Central memory CD4-positive, alpha-beta T cell (primary cell): ENCODE data around the gene KCTD13.
"Not testable (repeated sequence)": the region's sequence is repeated elsewhere in the genome, so short reads cannot be mapped to it uniquely, and the experiment has no call there.

ENCODE experiments used
- DNase-seq: peaks from one replicate; pipeline ENCODE4 v3.0.0; 2022

KCTD13 gene

DNA sequence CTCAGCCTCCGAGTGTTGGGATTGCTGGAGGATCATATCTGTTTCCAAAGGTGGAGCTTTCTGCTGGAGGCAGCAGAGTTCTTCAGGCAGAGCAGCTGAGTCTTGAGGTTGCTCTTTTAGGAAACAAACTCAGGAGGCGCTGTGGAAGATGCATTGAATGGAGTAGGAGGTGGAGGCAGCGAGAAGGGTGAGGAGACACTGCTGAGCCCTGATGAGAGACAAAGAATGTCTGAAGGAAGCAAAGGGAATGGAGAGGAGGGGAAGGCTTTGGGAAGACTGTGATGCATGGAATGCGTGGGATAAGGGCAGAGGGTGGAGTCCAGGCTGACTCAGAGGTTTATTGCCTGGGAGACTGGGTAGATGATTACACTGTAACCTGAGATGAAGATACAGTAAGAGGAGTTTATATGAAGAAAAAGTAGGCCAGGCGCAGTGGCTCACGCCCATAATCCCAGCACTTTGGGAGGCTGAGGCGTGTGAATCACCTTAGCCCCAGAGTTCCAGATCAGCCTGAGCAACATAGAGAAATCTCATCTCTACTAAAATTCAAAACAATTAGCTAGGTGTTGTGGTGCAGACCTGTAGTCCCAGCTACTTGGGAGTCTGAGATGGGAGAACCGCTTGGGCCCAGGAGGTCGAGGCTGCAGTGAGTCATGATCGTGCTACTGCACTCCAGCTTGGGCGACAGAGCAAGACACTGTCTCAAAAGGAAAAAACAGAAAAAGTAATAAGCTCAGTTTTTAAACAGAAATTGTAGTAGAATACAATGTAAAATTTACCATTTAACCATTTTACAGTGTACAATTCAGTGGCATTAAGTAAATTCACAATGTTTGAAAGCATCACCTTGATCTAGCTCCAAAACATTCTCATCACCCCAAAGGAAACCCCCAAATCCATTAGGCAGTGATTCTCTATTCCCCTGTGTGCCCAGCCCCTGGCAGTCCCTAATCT, 18.1 kb upstream of the KCTD13 start:
- no peak for DNase-seq

- no peak for DNase-seq
These were observed 14.6 kb upstream of the KCTD13 start for GRCh38 chr16:29940656-29941055.

GRCh38 chr16:29931750-29932149, 5.7 kb upstream of the KCTD13 start:
- not testable (repeated sequence) for DNase-seq

GRCh38 chr16:29927070-29927905, 1.3 kb upstream of the KCTD13 start:
- no peak for DNase-seq

DNA sequence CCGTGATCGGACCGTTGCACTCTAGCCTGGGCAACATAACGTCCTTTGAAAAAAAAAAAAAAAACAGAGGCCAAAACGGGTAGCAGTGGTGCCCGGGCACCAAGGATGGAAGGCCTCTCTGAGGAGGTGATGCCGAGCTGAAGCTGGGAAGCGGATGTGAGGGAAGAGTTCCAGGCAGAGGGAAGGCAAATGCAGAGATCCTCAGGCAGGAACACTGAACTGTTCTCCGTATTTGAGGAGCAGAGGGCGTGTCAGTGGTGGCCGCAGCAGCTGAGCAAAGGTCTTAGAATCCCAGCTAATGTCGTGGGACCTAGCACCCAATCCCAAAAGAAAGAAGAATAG, 656 bp upstream of the KCTD13 start:
- DNase-seq, result no peak

- no peak for DNase-seq
These were observed 795 bp downstream of the KCTD13 start for GRCh38 chr16:29925105-29925756.

DNA sequence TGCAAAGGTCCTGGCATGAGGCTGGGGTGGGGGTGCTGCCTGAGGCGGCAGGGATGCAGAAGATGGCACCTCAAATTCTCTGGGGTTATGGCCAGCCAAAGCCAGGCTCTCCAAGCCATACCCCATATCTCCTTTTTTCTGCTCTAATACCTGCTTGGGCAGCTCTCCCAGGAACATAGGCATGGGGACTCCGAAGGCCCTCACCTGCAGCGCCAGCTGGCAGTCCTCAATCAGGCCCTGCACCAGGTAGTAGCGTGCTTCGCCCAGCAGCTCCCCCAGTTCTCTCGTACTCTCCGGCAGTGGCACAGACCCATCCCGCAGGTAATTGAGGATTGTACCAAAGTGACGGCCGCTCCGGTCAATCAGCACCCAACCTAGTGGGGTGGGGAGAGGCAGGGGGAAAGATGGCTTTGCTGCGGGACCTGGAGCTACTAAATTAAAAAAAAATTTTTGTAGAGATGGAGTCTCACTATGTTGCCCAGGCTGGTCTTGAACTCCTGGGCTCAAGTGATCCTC, 3.0 kb downstream of the KCTD13 start:
- DNase-seq, result no peak

GRCh38 chr16:29922326-29922725, 3.7 kb downstream of the KCTD13 start:
- no peak for DNase-seq

DNA sequence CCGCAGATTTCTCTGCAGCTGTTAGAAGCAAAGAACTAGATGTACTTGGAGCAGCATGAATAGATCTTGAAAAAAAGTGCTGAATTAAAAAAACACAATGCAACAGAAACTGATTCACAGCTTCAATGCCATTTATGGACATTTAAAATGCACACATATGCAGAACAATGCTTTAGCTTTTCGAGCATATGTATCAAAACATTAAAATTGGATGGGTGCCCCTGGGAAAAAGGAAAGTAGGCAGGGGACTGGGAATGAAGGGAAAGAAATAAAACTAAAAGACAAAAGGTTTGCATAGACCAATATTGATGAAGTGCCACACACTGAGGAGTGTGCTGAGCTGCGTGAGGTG, 5.0 kb downstream of the KCTD13 start:
- no peak for DNase-seq

DNA sequence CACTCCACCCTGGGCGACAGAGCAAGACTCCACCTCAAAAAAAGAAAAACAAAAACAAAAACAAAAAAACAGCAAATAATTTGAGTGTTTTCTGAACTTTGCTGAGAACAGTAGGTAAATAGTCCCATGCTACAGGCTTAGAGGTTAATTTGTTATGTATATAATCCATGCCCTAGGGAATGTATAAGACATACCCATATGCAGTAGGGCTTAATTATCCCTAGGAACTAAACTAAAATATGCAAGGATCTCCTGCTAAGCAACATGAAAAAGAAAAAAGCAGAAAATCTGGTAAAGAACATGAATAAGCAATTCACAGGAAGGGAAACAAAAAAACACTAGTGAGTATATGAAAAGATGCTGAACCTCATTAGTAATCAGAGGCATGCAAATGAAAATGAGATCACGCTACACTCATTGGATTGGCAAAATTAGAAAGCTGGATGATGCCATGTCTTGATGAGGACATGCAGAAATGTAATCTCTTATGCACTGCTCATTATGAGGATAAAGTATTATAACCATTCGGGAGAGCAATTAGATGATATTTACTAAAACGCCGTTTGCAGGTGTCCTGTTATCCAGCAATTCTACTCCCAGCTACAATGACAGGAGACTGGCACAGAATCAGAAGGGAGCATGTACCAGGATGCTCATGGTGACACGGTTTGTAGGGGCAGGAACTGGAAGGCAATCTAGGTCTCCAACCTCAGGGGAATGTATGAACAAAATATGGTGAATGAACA, 5.6 kb downstream of the KCTD13 start:
- DNase-seq, result no peak

- no peak for DNase-seq
These were observed 9.0 kb downstream of the KCTD13 start for GRCh38 chr16:29916979-29917378.

DNA sequence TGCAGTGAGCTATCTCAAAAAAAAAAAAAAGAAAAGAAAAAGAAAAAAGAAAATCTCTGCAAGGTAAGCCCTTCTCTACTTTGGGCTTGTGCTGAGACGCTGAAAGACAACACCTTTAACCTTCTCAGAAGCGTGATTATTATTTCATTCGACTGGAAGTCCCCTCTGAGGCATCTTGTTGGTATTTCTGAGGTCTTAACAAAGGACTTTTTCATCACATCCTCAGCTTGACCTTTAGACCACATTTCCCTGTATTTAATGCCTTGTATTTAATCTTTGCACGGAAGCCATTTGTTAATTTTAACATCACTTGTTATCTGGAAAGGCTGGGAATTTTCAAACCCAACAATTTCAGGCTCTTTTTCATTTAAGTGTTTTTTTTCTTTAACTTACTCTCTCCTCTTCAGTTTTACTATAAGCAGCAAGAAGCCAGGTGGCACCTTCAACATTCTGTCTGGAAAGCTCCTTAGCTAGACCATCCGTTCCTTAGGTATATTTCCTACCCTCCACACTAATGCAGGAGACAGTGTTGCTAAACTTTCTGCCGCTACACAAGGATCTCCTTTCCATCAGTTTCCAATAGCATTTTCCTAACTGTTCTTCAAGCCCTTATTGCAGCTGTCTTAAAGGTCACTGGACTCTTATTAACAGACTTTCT, 10.3 kb downstream of the KCTD13 start:
- DNase-seq, result no peak

DNA sequence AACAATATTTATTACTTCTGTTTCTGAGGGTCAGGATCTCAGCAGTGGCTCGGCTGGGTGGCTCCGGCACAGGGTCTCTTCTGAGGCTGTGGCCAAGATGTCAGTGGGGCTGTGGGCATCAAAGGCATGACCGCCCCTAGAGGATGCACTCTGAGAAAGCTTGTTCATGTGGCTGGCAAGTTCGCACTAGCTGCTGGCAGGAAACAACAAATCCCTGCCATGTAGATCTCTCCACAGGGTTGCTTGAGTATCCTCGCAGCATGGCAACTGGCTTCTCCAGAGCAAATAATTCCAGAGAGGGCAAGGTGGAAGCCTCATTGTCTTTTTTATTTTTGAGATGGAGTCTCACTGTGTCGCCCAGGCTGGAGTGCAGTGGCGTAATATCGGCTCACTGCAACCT, 12.5 kb downstream of the KCTD13 start:
- no peak for DNase-seq

- no peak for DNase-seq
These were observed 13.9 kb downstream of the KCTD13 start for GRCh38 chr16:29912087-29912486.

GRCh38 chr16:29911676-29912010, 14.4 kb downstream of the KCTD13 start:
- no peak for DNase-seq

GRCh38 chr16:29910819-29911675, 15.0 kb downstream of the KCTD13 start:
- DNase-seq, result no peak

- not testable (repeated sequence) for DNase-seq
These were observed 16.2 kb downstream of the KCTD13 start for GRCh38 chr16:29909851-29910250.

DNA sequence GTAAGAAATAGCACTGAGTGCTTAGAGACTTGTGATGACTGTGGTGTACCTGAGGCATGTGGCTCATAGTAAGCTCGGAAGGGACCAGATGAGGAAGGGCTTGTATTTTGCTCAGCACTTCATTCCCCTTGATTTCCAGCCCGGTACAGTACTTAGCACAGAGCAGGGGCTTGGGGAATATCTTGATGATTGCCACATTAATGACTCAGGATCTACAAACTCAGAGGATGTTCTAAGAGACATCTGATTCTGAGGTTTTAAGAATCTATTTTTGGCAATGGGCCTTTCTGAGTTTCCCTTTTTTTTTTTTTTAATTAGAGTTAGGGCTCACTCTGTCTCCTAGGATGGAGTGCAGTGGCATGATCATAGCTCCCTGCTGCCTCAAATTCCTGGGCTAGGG, 16.6 kb downstream of the KCTD13 start:
- DNase-seq, result no peak

DNA sequence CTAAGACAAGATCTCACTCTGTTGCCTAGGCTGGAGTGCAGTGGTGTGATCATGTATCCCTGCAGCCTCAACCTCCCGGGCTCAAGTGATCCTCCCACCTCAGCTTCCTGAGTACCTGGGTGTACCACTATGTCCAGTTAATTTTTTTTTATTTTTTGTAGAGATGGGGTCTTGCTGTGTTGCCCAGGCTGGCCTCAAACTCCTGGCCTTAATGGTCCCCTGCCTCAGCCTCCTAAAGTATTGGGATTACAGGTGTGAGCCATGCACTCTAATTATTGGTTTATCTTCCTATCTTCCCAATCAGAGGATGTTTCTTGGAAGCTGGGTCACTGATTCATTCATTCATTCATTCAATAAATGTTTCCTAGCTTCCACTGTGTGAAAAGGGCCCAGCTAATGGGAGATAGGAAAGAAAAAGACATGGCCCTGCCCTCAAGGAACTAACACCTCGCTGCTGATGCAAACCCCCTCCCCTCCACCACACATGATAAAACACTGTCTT, 17.3 kb downstream of the KCTD13 start:
- DNase-seq, result no peak

DNA sequence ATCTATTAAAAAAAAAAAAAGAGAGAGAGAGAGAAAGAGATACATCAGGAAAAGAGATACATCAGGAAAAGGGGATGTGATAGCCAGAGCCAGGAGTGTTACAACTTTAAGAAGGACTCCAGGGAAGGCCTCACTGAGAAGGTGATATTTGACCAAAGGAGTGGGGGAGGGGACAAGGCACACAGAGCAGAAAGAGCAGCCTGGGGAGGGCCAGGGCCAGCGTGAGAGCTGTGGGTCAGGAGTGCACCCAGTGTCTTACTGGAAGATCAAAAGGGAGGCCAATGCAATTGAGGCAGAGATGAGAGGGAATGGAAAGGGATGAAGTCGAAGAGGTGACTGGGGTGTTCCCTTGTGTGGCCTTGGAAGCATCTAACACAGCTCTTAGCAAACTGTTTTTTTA, 18.1 kb downstream of the KCTD13 start:
- DNase-seq, result no peak
